Fibroblast of lung (primary cell): ENCODE data around the gene TSHZ2. TPM values are rescaled to one million over a fixed set of nuclear protein-coding genes. Genes with fewer than 3 reads are reported as not detected.

ENCODE experiments used
- DNase-seq, 2 donors: peaks; one replicate each; pipeline versions ENCODE4 v3.0.0 to v3.0.0-alpha.2; 2010; ENCODE audit warnings: low read depth in 2 of 2
- H2AFZ ChIP-seq: 2 replicates; pipeline ENCODE4 v1.5.1; 2012; ENCODE audit warnings: low read length, control low read depth, inconsistent platforms
- H3K27ac ChIP-seq: 2 replicates; pipeline ENCODE4 v1.5.1; 2011; ENCODE audit warnings: low read length, control low read depth; ENCODE audit not compliant: insufficient read depth
- H3K27me3 ChIP-seq: 2 replicates; pipeline ENCODE4 v1.5.1; 2011; ENCODE audit warnings: mild to moderate bottlenecking, low read length; ENCODE audit not compliant: control insufficient read depth, insufficient read depth
- H3K36me3 ChIP-seq: 2 replicates; pipeline ENCODE4 v1.5.1; 2011; ENCODE audit warnings: low read length; ENCODE audit not compliant: control insufficient read depth, insufficient read depth
- H3K4me1 ChIP-seq: 2 replicates; pipeline ENCODE4 v1.5.1; 2011; ENCODE audit warnings: low read length; ENCODE audit not compliant: control insufficient read depth, insufficient read depth; ENCODE audit errors: extremely low read depth
- H3K4me2 ChIP-seq: 2 replicates; pipeline ENCODE4 v1.5.1; 2011; ENCODE audit warnings: low read length, control low read depth; ENCODE audit not compliant: insufficient read depth; ENCODE audit errors: extremely low read depth
- H3K4me3 ChIP-seq, 4 experiments: fragments of 200-600 bp in 1 of 4; sonication (generic) in 1 of 4; replicated peaks in 1 of 4; 2 replicates each; pipeline ENCODE4 v1.5.1; 2011 to 2016; ENCODE audit warnings: low read length in 4 of 4, low read depth in 3 of 4, mild to moderate bottlenecking in 3 of 4, control low read depth in 2 of 4, inconsistent platforms in 1 of 4, mixed read lengths in 1 of 4; ENCODE audit not compliant: insufficient read depth in 1 of 4; ENCODE audit errors: control extremely low read depth in 1 of 4
- H3K79me2 ChIP-seq: 2 replicates; pipeline ENCODE4 v1.5.1; 2012; ENCODE audit warnings: mild to moderate bottlenecking, low read length, inconsistent platforms; ENCODE audit not compliant: control insufficient read depth, insufficient read depth
- H3K9ac ChIP-seq: 2 replicates; pipeline ENCODE4 v1.5.1; 2011; ENCODE audit warnings: mild to moderate bottlenecking, low read length, control low read depth; ENCODE audit not compliant: insufficient read depth
- H3K9me3 ChIP-seq: 2 replicates; pipeline ENCODE4 v1.5.1; 2012; ENCODE audit warnings: low read depth, low read length; ENCODE audit not compliant: control insufficient read depth, insufficient read depth
- H4K20me1 ChIP-seq: 2 replicates; pipeline ENCODE4 v1.5.1; 2011; ENCODE audit warnings: low read length; ENCODE audit not compliant: control insufficient read depth, insufficient read depth; ENCODE audit errors: extremely low read depth
- EZH2 ChIP-seq: IDR thresholded peaks from 2 replicates; pipeline ENCODE4 v1.5.1; 2012; ENCODE audit warnings: low read length, control low read depth, mild to moderate bottlenecking; ENCODE audit errors: missing control alignments
- polyA plus RNA-seq, 2 donors: library from polyadenylated mRNA; depleted of rRNA in 1 of 2; stranded (reverse) in 1 of 2; unstranded in 1 of 2; fragments of >200 nt; gene quantifications; 2 replicates each; pipeline ENCODE4 v1.2.1, GENCODE V29; 2011 to 2012; ENCODE audit warnings: missing spikeins in 1 of 2
- total RNA-seq: library from RNA; depleted of rRNA; stranded (reverse); fragments of >200 nt; gene quantifications from 2 replicates; pipeline ENCODE4 v1.2.1, GENCODE V29; 2014
- TF ChIP-seq, protein P1 (sequence below), 2 donors: IDR thresholded peaks in 1 of 2; conservative IDR thresholded peaks in 1 of 2; 1 replicate in 1 of 2; 2 replicates in 1 of 2; pipeline ENCODE4 v1.5.1; 2011 to 2012; ENCODE audit warnings: low read length in 2 of 2, control low read depth in 1 of 2, inconsistent platforms in 1 of 2, low read depth in 1 of 2, mild to moderate bottlenecking in 1 of 2

The TSHZ2 gene
- total and polyA plus RNA-seq, 2 donors (not counting 1 experiment from before 2014, with no cell fraction given), result 0.15 to 2.6 TPM

DNA sequence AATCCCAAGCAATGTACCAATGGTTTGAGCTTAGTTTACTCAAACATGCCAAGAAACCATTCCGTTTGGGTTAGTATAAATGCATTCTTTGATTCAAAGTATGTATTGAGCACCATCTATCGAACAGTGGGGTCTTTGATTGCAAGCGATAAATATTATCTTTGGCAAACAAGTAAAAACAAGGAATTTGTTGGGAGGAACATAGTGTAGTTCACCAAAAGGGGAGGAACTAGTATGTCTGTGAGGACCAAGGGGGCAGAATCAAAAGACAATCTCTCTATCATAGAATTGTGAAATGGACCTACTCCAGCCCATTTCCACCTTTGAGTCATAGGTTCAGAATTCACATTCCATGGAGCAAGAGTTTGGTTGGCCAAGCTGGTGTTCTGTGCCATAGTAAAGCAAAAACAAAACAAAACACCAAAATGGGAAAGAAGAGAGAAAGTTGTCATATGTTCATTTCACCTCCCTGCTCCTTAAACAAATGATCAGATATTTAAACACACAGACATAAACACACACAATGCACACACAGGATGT is 266.0 kb downstream of the TSHZ2 start:
- Histone ChIP-seq H3K4me3 (no peak overlapping the region), H4K20me1 (no peaks in the 10 kb centered on the region), H3K4me2 (no peak overlapping the region), H3K27me3 (no peaks in the 10 kb centered on the region), H2AFZ (no peak overlapping the region), H3K9ac (no peak overlapping the region), H3K4me1 (no peaks in the 10 kb centered on the region), H3K9me3 (no peaks in the 10 kb centered on the region), H3K79me2 (no peaks in the 10 kb centered on the region), H3K27ac (no peak overlapping the region), H3K36me3 (no peaks in the 10 kb centered on the region)
- peak in 1 of 2 donors; percentile 56 for DNase-seq
- TF ChIP-seq, protein P1, sequence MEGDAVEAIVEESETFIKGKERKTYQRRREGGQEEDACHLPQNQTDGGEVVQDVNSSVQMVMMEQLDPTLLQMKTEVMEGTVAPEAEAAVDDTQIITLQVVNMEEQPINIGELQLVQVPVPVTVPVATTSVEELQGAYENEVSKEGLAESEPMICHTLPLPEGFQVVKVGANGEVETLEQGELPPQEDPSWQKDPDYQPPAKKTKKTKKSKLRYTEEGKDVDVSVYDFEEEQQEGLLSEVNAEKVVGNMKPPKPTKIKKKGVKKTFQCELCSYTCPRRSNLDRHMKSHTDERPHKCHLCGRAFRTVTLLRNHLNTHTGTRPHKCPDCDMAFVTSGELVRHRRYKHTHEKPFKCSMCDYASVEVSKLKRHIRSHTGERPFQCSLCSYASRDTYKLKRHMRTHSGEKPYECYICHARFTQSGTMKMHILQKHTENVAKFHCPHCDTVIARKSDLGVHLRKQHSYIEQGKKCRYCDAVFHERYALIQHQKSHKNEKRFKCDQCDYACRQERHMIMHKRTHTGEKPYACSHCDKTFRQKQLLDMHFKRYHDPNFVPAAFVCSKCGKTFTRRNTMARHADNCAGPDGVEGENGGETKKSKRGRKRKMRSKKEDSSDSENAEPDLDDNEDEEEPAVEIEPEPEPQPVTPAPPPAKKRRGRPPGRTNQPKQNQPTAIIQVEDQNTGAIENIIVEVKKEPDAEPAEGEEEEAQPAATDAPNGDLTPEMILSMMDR (conservative IDR thresholded peaks at IDR 0.05 in 1 of 2, IDR thresholded peaks at IDR 0.05 in 1 of 2; ENCODE audit: low read depth in 1 of 2, low read length in 2 of 2), result no peak
- no peak for TF ChIP-seq EZH2

DNA sequence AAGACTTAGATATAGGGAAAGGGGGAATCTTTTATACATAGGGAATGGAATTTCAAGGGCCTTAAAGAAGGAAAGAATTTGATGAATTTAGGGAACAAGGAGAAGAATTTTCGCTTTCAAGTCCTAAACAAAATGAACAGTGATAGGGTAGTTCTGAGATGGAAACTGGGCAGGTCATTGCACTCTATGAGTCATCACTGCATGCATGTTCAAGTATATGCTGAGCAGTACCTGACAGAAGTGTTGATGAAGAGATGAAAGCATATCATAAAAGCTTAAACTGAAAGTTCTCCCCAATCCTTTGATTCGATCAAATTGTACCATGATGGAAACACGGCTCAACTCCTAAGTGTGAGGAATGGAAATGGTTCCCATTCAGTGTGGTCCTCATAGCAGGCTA is 271.0 kb downstream of the TSHZ2 start:
- no peaks in the 10 kb centered on the region for H3K27me3 ChIP-seq
- H3K79me2 ChIP-seq, result no peaks in the 10 kb centered on the region
- H3K27ac ChIP-seq, result no peak overlapping the region
- no peak overlapping the region for H3K4me3 ChIP-seq
- H3K36me3 ChIP-seq, result no peaks in the 10 kb centered on the region
- no peak for TF ChIP-seq EZH2
- TF ChIP-seq, protein P1 (conservative IDR thresholded peaks at IDR 0.05 in 1 of 2, IDR thresholded peaks at IDR 0.05 in 1 of 2; ENCODE audit: low read depth in 1 of 2, low read length in 2 of 2), result no peak
- no peak overlapping the region for H3K9ac ChIP-seq
- H4K20me1 ChIP-seq, result no peaks in the 10 kb centered on the region
- no peaks in the 10 kb centered on the region for H3K4me1 ChIP-seq
- DNase-seq, result no peak
- H3K4me2 ChIP-seq, result no peak overlapping the region
- no peak overlapping the region for H2AFZ ChIP-seq
- H3K9me3 ChIP-seq, result no peaks in the 10 kb centered on the region

DNA sequence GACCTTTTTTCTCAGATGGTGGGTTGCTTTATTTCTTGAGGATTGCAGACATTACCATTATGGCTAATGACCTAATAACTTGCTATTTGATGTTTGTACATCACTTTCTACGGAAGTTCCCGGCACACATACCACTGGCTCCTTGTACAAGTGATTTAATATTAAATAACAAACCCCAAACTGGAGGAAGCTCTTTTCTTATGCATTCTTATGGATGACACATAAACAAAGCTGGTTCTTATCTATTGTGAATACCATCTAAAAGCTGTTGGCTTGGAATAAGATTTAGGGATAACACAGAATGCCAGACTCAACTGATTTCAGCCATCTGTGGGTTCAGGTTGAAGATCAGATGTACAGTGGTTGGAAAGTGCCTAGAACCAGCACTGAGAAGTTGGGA is 272.6 kb downstream of the TSHZ2 start:
- no peak overlapping the region for H3K4me2 ChIP-seq

More for the DNA sequence above, 272.6 kb downstream of the TSHZ2 start:
- Histone ChIP-seq H3K9me3 (no peaks in the 10 kb centered on the region), H3K79me2 (no peaks in the 10 kb centered on the region), H4K20me1 (no peaks in the 10 kb centered on the region), H3K4me1 (no peaks in the 10 kb centered on the region), H3K27ac (no peak overlapping the region), H2AFZ (no peak overlapping the region), H3K27me3 (no peaks in the 10 kb centered on the region), H3K36me3 (no peaks in the 10 kb centered on the region), H3K4me3 (no peak overlapping the region), H3K9ac (no peak overlapping the region)
- DNase-seq, result peak in 1 of 2 donors; percentile 75
- no peak for TF ChIP-seq EZH2
- TF ChIP-seq, protein P1 (conservative IDR thresholded peaks at IDR 0.05 in 1 of 2, IDR thresholded peaks at IDR 0.05 in 1 of 2; ENCODE audit: low read depth in 1 of 2, low read length in 2 of 2), result no peak
